Neuron (in vitro differentiated cells): ENCODE data around the gene SLC9A9.

Source experiments
- H2AFZ ChIP-seq: one replicate; pipeline ENCODE4 v1.6.1; 2013; ENCODE audit warnings: low read depth, mild to moderate bottlenecking, inconsistent platforms, low read length, moderate library complexity
- H3K27me3 ChIP-seq: one replicate; pipeline ENCODE4 v1.6.1; 2013; ENCODE audit warnings: low read length; ENCODE audit not compliant: insufficient read depth
- H3K36me3 ChIP-seq: one replicate; pipeline ENCODE4 v1.6.1; 2013; ENCODE audit warnings: low read length; ENCODE audit not compliant: insufficient read depth
- H3K4me1 ChIP-seq: one replicate; pipeline ENCODE4 v1.6.1; 2013; ENCODE audit warnings: low read length; ENCODE audit not compliant: insufficient read depth
- H3K4me3 ChIP-seq: 2 replicates; pipeline ENCODE4 v1.5.1; 2013; ENCODE audit warnings: mild to moderate bottlenecking, low read length, moderate library complexity
- H3K9me3 ChIP-seq: one replicate; pipeline ENCODE4 v1.6.1; 2013; ENCODE audit warnings: low read length

Gene SLC9A9

GRCh38 chr3:143831994-143832393 lies 16.3 kb downstream of the SLC9A9 start:
- Histone ChIP-seq H3K4me1 (no peaks in the 10 kb centered on the region), H3K4me3 (no peak overlapping the region), H3K9me3 (no peaks in the 10 kb centered on the region), H3K27me3 (no peaks in the 10 kb centered on the region), H3K36me3 (no peaks in the 10 kb centered on the region), H2AFZ (no peak overlapping the region)

GRCh38 chr3:143831208-143831607 lies 17.1 kb downstream of the SLC9A9 start:
- Histone ChIP-seq H3K4me3 (no peak overlapping the region), H3K4me1 (no peaks in the 10 kb centered on the region), H3K9me3 (no peaks in the 10 kb centered on the region), H2AFZ (no peak overlapping the region), H3K36me3 (no peaks in the 10 kb centered on the region), H3K27me3 (no peaks in the 10 kb centered on the region)

GRCh38 chr3:143830786-143831185 lies 17.5 kb downstream of the SLC9A9 start:
- Histone ChIP-seq H3K4me3 (no peak overlapping the region), H3K36me3 (no peaks in the 10 kb centered on the region), H3K27me3 (no peaks in the 10 kb centered on the region), H2AFZ (no peak overlapping the region), H3K4me1 (no peaks in the 10 kb centered on the region), H3K9me3 (no peaks in the 10 kb centered on the region)

- H3K36me3 ChIP-seq: no peaks in the 10 kb centered on the region
- no peaks in the 10 kb centered on the region for H3K27me3 ChIP-seq
- H3K4me1 ChIP-seq: no peaks in the 10 kb centered on the region
- no peak overlapping the region for H2AFZ ChIP-seq
- no peak overlapping the region for H3K4me3 ChIP-seq
- no peaks in the 10 kb centered on the region for H3K9me3 ChIP-seq
Measured at GRCh38 chr3:143830063-143830462, 18.2 kb downstream of the SLC9A9 start.

- Histone ChIP-seq H2AFZ (no peak overlapping the region), H3K9me3 (no peaks in the 10 kb centered on the region), H3K27me3 (no peaks in the 10 kb centered on the region), H3K4me3 (no peak overlapping the region), H3K36me3 (no peaks in the 10 kb centered on the region), H3K4me1 (no peaks in the 10 kb centered on the region)
Measured at GRCh38 chr3:143827425-143827824, 20.8 kb downstream of the SLC9A9 start.

- Histone ChIP-seq H2AFZ (no peak overlapping the region), H3K36me3 (no peaks in the 10 kb centered on the region), H3K4me1 (no peaks in the 10 kb centered on the region), H3K9me3 (no peaks in the 10 kb centered on the region), H3K4me3 (no peak overlapping the region), H3K27me3 (no peaks in the 10 kb centered on the region)
Measured at GRCh38 chr3:143826296-143826695, 22.0 kb downstream of the SLC9A9 start.

- Histone ChIP-seq H3K4me3 (no peak overlapping the region), H3K4me1 (peaks cover 1% of the 10 kb centered on the region), H3K36me3 (no peaks in the 10 kb centered on the region), H3K27me3 (no peaks in the 10 kb centered on the region), H3K9me3 (no peaks in the 10 kb centered on the region), H2AFZ (no peak overlapping the region)
Measured at GRCh38 chr3:143825513-143825912, 22.8 kb downstream of the SLC9A9 start.

GRCh38 chr3:143824735-143825385 lies 23.4 kb downstream of the SLC9A9 start:
- no peaks in the 10 kb centered on the region for H3K27me3 ChIP-seq
- no peaks in the 10 kb centered on the region for H3K9me3 ChIP-seq
- H3K4me1 ChIP-seq: peaks cover 5% of the 10 kb centered on the region

GRCh38 chr3:143822798-143823197 lies 25.5 kb downstream of the SLC9A9 start:
- Histone ChIP-seq H3K27me3 (no peaks in the 10 kb centered on the region), H3K4me3 (no peak overlapping the region), H2AFZ (no peak overlapping the region), H3K4me1 (peaks cover 5% of the 10 kb centered on the region), H3K9me3 (no peaks in the 10 kb centered on the region), H3K36me3 (no peaks in the 10 kb centered on the region)

More at GRCh38 chr3:143824735-143825385, 23.4 kb downstream of the SLC9A9 start:
- H2AFZ ChIP-seq: no peak overlapping the region
- H3K4me3 ChIP-seq: no peak overlapping the region
- H3K36me3 ChIP-seq: no peaks in the 10 kb centered on the region

- Histone ChIP-seq H3K4me3 (no peak overlapping the region), H2AFZ (no peak overlapping the region), H3K36me3 (no peaks in the 10 kb centered on the region), H3K27me3 (no peaks in the 10 kb centered on the region), H3K9me3 (no peaks in the 10 kb centered on the region), H3K4me1 (peaks cover 5% of the 10 kb centered on the region)
Measured at GRCh38 chr3:143822374-143822773, 25.9 kb downstream of the SLC9A9 start.

- Histone ChIP-seq H3K4me3 (no peak overlapping the region), H3K27me3 (no peaks in the 10 kb centered on the region), H3K36me3 (no peaks in the 10 kb centered on the region), H3K9me3 (no peaks in the 10 kb centered on the region), H3K4me1 (peaks cover 5% of the 10 kb centered on the region), H2AFZ (no peak overlapping the region)
Measured at GRCh38 chr3:143821862-143822261, 26.4 kb downstream of the SLC9A9 start.

- Histone ChIP-seq H3K4me1 (peaks cover 5% of the 10 kb centered on the region), H3K27me3 (no peaks in the 10 kb centered on the region), H2AFZ (no peak overlapping the region), H3K36me3 (no peaks in the 10 kb centered on the region), H3K4me3 (no peak overlapping the region), H3K9me3 (no peaks in the 10 kb centered on the region)
Measured at GRCh38 chr3:143820466-143821221, 27.6 kb downstream of the SLC9A9 start.

GRCh38 chr3:143819890-143820289 lies 28.4 kb downstream of the SLC9A9 start:
- peaks cover 5% of the 10 kb centered on the region for H3K4me1 ChIP-seq
- H3K9me3 ChIP-seq: no peaks in the 10 kb centered on the region
- H3K4me3 ChIP-seq: no peak overlapping the region
- H3K27me3 ChIP-seq: no peaks in the 10 kb centered on the region
- H3K36me3 ChIP-seq: no peaks in the 10 kb centered on the region
- H2AFZ ChIP-seq: no peak overlapping the region
